Fibroblast of gingiva (primary cell): ENCODE data around the gene LRMDA.

Experiments
- DNase-seq: peaks from one replicate; pipeline ENCODE4 v3.0.0-alpha.2; 2011; ENCODE audit warnings: low read depth

LRMDA gene

GRCh38 chr10:76270464-76270863, 839.0 kb downstream of the LRMDA start:
- DNase-seq: no peak

- no peak for DNase-seq
Observed at GRCh38 chr10:76274933-76275332, 843.5 kb downstream of the LRMDA start.

- no peak for DNase-seq
Observed at GRCh38 chr10:76278811-76279460, 847.5 kb downstream of the LRMDA start.

GRCh38 chr10:76281659-76282058, 850.2 kb downstream of the LRMDA start:
- DNase-seq: no peak

DNA sequence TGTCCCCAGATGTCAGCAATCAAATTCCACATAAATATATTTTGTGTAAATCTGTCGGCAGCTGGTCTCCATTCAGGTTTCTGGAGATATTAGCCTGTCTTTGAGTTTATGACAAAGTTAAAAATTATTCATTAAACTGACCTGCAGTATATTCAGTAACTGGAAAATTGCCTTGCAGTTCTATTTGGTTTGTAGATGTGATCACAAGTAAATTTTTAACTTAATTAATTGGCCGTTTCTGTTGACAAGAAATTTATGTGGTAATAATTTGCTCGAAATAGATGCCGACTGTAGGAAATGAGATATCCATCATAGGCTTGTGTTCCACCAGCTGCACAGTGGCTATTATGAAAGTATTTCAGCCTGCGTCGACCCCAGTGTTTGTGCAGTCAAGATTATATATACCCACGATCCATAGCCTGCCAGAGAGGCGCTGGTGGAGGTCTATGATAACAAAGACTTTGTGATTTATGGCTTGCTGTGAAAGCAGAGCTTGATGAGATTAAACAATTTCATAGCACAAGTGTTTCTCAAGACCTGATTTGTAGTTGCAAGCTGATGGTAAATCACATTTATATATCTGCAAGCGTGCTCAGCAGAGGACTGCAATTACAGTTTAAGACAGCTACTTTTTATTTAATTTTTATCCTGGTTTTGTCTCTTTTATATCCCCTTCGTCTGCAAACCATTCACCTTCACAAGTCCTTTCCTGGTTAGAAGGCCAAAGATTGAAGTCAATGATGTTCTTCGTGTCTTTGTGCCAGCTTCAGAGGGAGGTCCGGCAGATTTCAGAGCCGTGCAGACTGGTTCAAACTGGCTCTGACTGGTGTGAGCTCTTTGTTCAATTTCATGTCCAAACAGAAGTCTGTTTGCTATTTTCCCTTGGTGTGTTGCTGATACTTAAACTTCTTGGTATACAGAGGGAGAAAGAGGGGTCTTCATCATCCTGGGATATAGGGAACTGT, 850.9 kb downstream of the LRMDA start:
- DNase-seq: no peak

DNA sequence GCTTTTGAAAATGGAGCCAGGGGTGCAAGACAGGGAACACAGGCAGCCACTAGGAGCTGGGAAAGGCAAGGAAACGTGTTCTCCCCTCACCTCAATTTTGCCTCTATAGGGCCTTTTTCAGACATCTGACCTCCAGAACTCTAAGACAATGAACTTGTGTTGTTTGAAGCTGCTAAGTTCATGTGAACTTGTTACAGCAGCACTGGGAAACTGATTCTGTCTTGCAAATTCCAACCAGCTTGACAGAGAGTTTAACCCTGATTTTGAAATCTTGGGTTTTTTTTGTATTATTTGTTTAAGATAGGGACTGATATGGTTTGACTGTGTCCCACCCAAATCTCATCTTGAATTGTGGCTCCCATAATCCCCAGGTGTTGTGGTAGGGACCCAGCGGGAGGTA, 852.9 kb downstream of the LRMDA start:
- DNase-seq: no peak

GRCh38 chr10:76285012-76285411, 853.6 kb downstream of the LRMDA start:
- peak; percentile 93 for DNase-seq

- no peak for DNase-seq
Observed at GRCh38 chr10:76285515-76285914, 854.1 kb downstream of the LRMDA start.

- DNase-seq: peak; percentile 45
Observed at GRCh38 chr10:76286536-76286935, 855.1 kb downstream of the LRMDA start.

- peak; percentile 58 for DNase-seq
Observed at GRCh38 chr10:76287856-76288255, 856.4 kb downstream of the LRMDA start.

DNA sequence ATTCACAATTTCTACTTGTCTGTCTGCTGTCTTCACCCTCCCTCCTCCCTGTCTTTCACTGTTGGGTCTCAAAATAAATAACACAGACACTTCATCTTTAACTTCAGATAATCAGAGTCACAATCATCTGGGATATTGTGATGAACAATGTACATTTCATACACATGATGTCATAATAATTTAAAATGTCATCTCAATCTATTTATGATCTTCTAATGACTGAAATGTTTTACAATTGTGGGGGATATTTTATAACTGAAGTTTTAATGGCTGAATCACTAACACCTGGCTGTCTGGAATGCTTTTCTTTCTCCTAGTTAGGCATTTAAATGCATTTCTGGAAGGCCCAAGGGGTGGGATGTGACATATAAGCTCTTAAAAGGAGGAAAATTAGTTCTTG, 859.8 kb downstream of the LRMDA start:
- no peak for DNase-seq

- DNase-seq: no peak
Observed at GRCh38 chr10:76291885-76292284, 860.5 kb downstream of the LRMDA start.

- no peak for DNase-seq
Observed at GRCh38 chr10:76296957-76297356, 865.5 kb downstream of the LRMDA start.

DNA sequence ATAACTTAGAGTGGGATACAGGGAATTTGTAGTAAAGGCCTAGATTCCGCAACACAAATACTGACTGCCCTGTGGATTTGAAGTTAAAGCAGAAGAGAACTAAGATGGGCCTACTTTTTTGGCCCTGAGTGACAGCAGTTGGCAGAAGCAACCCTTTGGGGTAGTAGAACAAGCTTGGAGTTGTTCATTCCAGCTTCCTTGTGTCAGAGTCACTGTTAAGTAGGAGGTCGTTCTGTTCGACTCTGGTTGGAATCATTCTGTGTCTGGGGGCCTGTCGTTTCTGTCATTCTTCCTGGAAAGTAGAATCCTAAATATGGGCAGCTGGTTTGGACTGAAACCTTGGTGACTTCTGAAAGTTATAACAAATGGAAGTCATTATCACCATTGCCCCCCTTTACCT, 865.9 kb downstream of the LRMDA start:
- DNase-seq: no peak

DNA sequence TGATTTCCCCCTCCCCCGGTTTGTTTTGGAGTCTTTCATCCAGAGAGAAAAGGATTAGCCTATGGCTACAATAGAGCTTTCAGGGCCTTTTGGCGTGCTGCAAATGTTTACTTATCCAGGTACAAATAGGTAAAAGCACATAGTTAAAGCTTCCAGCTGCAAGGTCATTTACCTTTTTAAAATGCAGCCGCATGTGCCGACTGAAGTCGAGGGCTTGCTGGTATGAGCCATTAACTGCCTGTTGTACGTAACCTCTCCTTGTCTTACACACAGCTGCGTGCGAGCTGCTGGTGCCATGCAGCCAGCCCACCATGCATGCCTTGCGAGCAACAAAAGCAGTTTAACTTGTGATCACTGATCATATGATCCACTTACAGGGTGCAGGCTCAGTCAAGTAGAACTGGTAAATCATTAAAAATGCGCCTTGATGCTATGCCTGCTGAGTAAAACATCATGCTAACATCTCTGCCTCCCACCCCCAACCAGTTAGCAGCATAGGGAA, 866.4 kb downstream of the LRMDA start:
- DNase-seq: no peak

DNA sequence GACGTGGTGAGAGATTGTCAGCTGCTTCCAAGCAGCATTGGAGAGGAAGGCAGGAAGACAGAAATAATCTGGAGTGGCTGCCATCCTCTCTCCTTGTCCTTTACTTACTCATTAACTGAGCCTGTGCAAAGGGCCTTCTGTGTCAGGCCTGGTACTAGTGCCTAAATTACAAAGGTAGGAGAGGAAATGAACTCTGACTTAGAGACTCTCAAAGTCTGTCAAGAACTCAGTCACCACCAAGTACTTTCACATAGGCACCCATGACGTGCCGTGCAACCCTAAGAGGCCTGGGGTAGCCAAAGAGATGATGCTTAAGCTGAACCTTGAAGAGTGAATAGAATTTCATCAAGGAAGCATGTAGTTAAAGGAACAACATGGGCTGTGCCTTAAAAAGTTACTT, 866.9 kb downstream of the LRMDA start:
- DNase-seq: no peak

DNA sequence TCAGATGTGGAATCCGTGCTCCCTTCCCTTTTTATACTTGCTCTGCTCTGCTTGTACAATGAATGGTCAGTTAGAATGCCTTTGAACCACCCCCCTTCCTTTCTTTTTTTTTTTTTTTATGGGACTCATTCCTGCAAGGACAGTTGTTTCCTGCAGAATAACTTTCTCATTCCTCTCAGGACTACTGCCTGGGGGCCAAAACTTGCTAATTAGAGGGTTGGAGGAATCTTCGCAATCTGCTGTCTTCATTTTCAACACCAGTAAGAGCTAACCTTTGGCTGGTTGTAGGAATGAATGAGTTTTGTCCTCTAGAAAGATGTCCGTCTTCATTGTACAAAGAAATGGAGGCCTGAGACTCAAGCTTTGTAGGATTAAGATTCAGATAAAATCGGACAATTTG, 868.1 kb downstream of the LRMDA start:
- no peak for DNase-seq

GRCh38 chr10:76301211-76301610, 869.8 kb downstream of the LRMDA start:
- peak; percentile 70 for DNase-seq

GRCh38 chr10:76301950-76302349, 870.5 kb downstream of the LRMDA start:
- DNase-seq: no peak

- no peak for DNase-seq
Observed at GRCh38 chr10:76302481-76302880, 871.1 kb downstream of the LRMDA start.

DNA sequence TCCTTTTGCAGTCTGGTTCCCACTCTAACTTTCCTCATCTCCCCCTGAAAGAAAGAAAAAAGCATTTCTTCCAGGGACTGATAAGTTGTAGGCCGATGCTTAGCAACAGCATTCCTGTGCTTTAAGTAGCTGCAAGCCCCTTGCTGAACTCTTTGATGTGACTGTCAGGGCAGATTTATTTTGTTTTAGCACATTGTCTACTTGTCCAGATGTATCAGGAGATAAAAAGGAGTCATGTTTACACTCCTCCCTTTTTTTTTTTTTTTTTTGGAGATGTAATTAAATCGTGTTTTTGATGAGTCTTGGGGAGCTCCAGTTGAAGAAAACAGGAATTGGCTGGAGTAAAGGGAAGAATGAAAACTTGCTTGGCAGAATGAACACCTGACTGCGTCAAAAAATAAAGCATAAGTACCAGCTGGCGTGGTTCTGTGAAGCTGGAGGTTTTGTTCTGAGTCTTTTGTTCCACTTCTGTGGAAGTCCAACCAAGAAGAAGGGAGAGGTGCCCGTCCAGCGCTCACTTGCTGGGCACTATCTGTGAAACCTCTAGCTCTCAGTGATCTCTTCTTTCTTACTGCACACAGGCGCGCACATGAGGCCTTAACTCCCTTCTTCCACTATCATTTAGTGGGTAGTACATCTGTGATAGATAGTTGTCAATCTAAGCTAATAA, 871.7 kb downstream of the LRMDA start:
- DNase-seq: no peak

DNA sequence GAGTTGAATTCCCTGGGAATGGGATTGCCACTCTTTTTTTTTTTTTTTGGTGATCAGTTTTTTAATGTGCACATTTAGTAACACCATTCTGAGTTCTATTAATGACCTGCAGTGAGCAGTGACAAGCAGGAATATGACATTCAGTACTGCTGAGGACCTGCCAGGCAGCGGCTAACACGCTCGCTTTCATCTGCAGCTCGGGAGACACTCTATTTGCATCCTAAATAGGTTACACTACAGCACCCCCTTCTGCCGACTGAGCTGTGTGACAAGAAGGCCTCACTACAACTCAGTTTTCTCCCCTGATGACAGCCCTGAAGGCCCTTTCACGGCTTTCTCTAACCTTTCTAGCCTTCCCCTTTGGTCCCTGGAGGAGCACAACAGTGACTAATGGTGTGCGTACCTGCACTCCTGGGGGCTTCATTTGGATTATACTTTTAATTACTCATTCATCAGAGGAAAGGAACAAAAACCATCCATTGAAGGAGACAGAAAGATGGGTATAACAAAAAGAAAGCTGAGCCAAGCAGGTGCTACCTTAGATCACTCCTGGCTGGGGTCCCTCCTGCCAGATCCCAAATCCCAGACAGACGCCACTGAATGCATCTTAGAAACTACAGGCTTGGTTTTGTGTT, 872.4 kb downstream of the LRMDA start:
- DNase-seq: peak; percentile 84
